A673 (cell line): ENCODE data around the gene RFPL1. TPM values are rescaled to one million over a fixed set of nuclear protein-coding genes. Genes with fewer than 3 reads are reported as not detected.
"Not testable (repeated sequence)": the region's sequence is repeated elsewhere in the genome, so short reads cannot be mapped to it uniquely, and the experiment has no call there.

Experiments
- Bru-seq: library from RNA; stranded (reverse); fragments of 400-500 nt; gene quantifications from one replicate; lab custom pipeline; 2021; lab: Mats Ljungman, UMichigan
- BruChase-seq, 2 experiments: library from RNA; stranded (reverse); fragments of 400-500 nt; gene quantifications; one replicate each; lab custom pipeline; 2021; lab: Mats Ljungman, UMichigan
- BruUV-seq: library from RNA; stranded (reverse); fragments of 400-500 nt; replicated peaks from 2 replicates; lab custom pipeline; 2021; lab: Mats Ljungman, UMichigan
- CTCF ChIA-PET: fragments of 300-600 bp; sonication (Branson Sonifier 250); formaldehyde crosslinking; loops from one replicate; lab custom pipeline; 2022; ENCODE audit warnings: antibody characterized with exemption; lab: Charles Lee
- POLR2A ChIA-PET: fragments of 300-600 bp; sonication (Branson Sonifier 250); formaldehyde crosslinking; loops from one replicate; lab custom pipeline; 2022; ENCODE audit warnings: antibody characterized with exemption; ENCODE audit not compliant: low non-redundant PET; lab: Charles Lee
- DNase-seq: peaks from one replicate; pipeline ENCODE4 v3.0.0-alpha.2; 2015; ENCODE audit warnings: low spot score
- H3K27ac ChIP-seq: fragments of 200-600 bp; sonication (generic); 2 replicates; pipeline ENCODE4 v1.5.1; 2016; ENCODE audit warnings: mixed run types, low read depth, mild to moderate bottlenecking, mixed read lengths, antibody characterized with exemption, low read length; ENCODE audit not compliant: poor library complexity, severe bottlenecking
- H3K27me3 ChIP-seq: fragments of 200-600 bp; sonication (generic); replicated peaks from 2 replicates; pipeline ENCODE4 v1.6.1; 2017; ENCODE audit warnings: mixed run types, low read depth, mild to moderate bottlenecking, mixed read lengths, antibody characterized with exemption, low read length; ENCODE audit not compliant: insufficient read depth, poor library complexity
- H3K36me3 ChIP-seq: fragments of 200-600 bp; sonication (generic); 2 replicates; pipeline ENCODE4 v1.6.1; 2016; ENCODE audit warnings: mixed run types, mild to moderate bottlenecking, mixed read lengths, antibody characterized with exemption, low read length; ENCODE audit not compliant: insufficient read depth, poor library complexity, severe bottlenecking
- H3K4me1 ChIP-seq: fragments of 200-600 bp; sonication (generic); 2 replicates; pipeline ENCODE4 v1.6.1; 2017; ENCODE audit warnings: mixed run types, mild to moderate bottlenecking, mixed read lengths, antibody characterized with exemption, low read length; ENCODE audit not compliant: insufficient read depth, poor library complexity, severe bottlenecking
- H3K4me3 ChIP-seq: fragments of 200-600 bp; sonication (generic); 2 replicates; pipeline ENCODE4 v1.5.1; 2016; ENCODE audit warnings: low read depth, mixed run types, mild to moderate bottlenecking, mixed read lengths, low read length; ENCODE audit not compliant: poor library complexity, severe bottlenecking
- H3K9me3 ChIP-seq: fragments of 200-600 bp; sonication (generic); 2 replicates; pipeline ENCODE4 v1.6.1; 2016; ENCODE audit warnings: mixed run types, low read depth, mild to moderate bottlenecking, mixed read lengths, antibody characterized with exemption, low read length; ENCODE audit not compliant: poor library complexity, severe bottlenecking
- EZH2 ChIP-seq: fragments of 200-600 bp; sonication (generic); IDR thresholded peaks from 2 replicates; pipeline ENCODE4 v1.6.1; 2017; ENCODE audit warnings: borderline replicate concordance, low read depth, mild to moderate bottlenecking, mixed read lengths, antibody characterized with exemption, low read length; ENCODE audit not compliant: poor library complexity, severe bottlenecking
- intact Hi-C: fragments of 100-400 bp; cut with micrococcal nuclease; formaldehyde crosslinking; loops from one replicate; pipeline ENCODE4 v1.10.0; 2022; ENCODE audit not compliant: unreplicated experiment
- long read RNA-seq: library from polyadenylated mRNA; stranded (forward); transcript quantifications from one replicate; pipeline ENCODE4 v2.0.0, GENCODE V29; 2022
- total RNA-seq: library from RNA; stranded (reverse); gene quantifications from 2 replicates; pipeline ENCODE4 v1.2.3, GENCODE V29; 2021
- TF ChIP-seq, protein P1 (sequence below): fragments of 300-800, 200-600 bp; sonication (generic); conservative IDR thresholded peaks from 2 replicates; pipeline ENCODE4 v1.5.1; 2017; ENCODE audit warnings: low read depth, mild to moderate bottlenecking, antibody characterized with exemption, low read length, moderate library complexity, mixed read lengths

The RFPL1 gene
- total RNA-seq (not detected in 2 replicates), Bru-seq, nascent RNA (not detected), BruChase-seq, experiment 1, labeled RNA remaining after a 2-hour chase (not detected), BruChase-seq, experiment 2, labeled RNA remaining after a 6-hour chase (not detected)
- long read RNA-seq = 0 reads

DNA sequence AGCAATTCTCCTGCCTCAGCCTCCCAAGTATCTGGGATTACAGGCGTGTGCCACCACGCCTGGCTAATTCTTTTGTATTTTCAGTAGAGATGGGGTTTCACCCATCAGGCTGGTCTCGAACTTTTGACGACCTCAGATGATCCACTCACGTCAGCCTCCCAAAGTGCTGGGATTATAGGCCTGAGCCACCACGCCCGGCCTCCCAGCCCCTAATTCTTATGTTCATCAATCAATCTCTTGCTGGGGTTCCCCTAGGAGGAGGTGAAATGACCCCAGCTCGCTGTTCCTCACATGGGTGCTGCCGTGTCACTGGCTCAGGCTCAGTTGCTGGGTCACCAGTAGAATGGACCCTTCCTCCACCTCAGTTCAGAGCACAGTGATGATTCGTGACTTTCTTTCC is at the start of gene RFPL1:
Gene RFPL1, plus strand, starts transcription at position 301 of the 400 bp plus-strand sequence.
- intact Hi-C loops, BruUV-seq, H3K9me3 ChIP-seq, POLR2A ChIA-PET, DNase-seq, CTCF ChIA-PET, H3K27me3 ChIP-seq, H3K4me1 ChIP-seq, H3K36me3 ChIP-seq, H3K4me3 ChIP-seq, H3K27ac ChIP-seq: not testable (repeated sequence)

DNA sequence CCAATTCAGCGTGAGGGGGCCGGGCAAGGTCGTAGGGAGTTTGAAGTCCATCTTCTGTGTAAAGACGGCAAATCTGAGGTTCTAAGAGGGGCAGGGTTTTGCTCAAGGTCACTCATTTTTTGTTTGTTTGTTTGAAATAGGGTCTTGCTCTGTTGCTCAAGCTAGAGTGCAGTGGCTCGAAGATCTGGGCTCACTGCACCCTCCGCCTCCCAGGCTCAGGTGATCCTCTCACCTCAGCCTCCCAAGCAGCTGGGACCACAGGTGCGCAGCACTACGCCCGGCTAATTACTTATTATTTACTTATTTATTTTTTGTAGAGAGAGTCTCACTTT is 49.7 kb upstream of the RFPL1 start:
- Histone ChIP-seq H3K4me3 (peak overlapping the region; percentile 71), H3K27ac (peak overlapping the region; percentile 62), H3K9me3 (no peaks in the 10 kb centered on the region), H3K27me3 (no peaks in the 10 kb centered on the region), H3K4me1 (peaks cover 3% of the 10 kb centered on the region), H3K36me3 (no peaks in the 10 kb centered on the region)
- DNase-seq = no peak
- intact Hi-C loops = no loop called here
- BruUV-seq = no TSS peak
- ChIA-PET POLR2A (no interaction called here), CTCF (no interaction called here)
- TF ChIP-seq, protein P1, sequence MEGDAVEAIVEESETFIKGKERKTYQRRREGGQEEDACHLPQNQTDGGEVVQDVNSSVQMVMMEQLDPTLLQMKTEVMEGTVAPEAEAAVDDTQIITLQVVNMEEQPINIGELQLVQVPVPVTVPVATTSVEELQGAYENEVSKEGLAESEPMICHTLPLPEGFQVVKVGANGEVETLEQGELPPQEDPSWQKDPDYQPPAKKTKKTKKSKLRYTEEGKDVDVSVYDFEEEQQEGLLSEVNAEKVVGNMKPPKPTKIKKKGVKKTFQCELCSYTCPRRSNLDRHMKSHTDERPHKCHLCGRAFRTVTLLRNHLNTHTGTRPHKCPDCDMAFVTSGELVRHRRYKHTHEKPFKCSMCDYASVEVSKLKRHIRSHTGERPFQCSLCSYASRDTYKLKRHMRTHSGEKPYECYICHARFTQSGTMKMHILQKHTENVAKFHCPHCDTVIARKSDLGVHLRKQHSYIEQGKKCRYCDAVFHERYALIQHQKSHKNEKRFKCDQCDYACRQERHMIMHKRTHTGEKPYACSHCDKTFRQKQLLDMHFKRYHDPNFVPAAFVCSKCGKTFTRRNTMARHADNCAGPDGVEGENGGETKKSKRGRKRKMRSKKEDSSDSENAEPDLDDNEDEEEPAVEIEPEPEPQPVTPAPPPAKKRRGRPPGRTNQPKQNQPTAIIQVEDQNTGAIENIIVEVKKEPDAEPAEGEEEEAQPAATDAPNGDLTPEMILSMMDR = no peak
- no peak for TF ChIP-seq EZH2

DNA sequence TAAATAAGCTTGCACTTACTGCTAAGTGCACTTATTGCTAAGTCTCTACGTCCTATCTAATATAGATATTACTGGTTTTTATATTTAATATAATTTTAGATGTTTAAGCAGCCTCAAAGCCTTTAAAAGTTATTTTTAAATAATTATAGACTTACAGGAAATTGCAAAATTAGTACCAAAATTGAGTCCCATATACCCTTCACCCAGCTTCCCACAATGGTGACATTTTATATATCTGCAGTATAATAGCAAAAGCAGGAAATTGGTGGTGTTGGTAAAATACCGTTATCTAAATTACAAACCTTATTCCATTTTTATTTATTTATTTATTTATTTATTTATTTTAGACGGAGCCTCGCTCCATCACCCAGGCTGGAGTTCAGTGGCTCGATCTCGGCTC is 48.1 kb upstream of the RFPL1 start:
- no peaks in the 10 kb centered on the region for H3K9me3 ChIP-seq
- H3K4me1 ChIP-seq = peaks cover 3% of the 10 kb centered on the region
- H3K27me3 ChIP-seq = no peaks in the 10 kb centered on the region
- no peaks in the 10 kb centered on the region for H3K36me3 ChIP-seq
- no peak for TF ChIP-seq EZH2
- TF ChIP-seq, protein P1 = no peak
- no peak overlapping the region for H3K4me3 ChIP-seq
- intact Hi-C loops = loop anchor here (10.0 kb wide), 1 partner anchor 115 kb away; no protein-coding TSS in a partner anchor
- no TSS peak for BruUV-seq
- DNase-seq = no peak
- ChIA-PET POLR2A (no interaction called here), CTCF (no interaction called here)
- no peak overlapping the region for H3K27ac ChIP-seq

DNA sequence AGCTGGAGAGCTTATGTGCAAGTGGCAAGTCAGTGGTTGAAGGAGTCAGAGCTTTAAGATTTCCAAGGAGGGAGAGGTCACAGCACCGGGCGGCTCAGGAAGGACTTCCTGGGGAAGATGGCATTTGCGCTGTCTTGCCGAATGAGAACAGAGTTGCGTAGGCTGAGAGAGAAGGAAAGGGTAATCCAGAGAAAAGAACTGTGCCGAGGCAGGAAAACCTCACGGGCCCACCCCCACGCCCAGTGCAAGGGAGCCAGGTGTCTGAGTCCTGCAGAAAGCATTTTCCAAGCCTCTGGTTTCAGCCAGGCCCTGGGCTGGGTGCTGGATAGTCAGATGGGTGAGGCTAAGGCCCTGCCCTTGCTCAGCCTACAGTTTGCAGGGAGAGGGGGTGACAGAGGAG is 46.8 kb upstream of the RFPL1 start:
- ChIA-PET CTCF (no interaction called here), POLR2A (no interaction called here)
- Histone ChIP-seq H3K4me3 (no peak overlapping the region), H3K27me3 (no peaks in the 10 kb centered on the region), H3K9me3 (no peaks in the 10 kb centered on the region), H3K36me3 (no peaks in the 10 kb centered on the region), H3K4me1 (peaks cover 3% of the 10 kb centered on the region), H3K27ac (no peak overlapping the region)
- BruUV-seq = no TSS peak
- intact Hi-C loops = loop anchor here (10.0 kb wide), 1 partner anchor 113 kb away; no protein-coding TSS in a partner anchor
- TF ChIP-seq, protein P1 = no peak
- no peak for TF ChIP-seq EZH2
- no peak for DNase-seq
